ENCODE measurements around the gene BBOX1.

The BBOX1 gene

DNA sequence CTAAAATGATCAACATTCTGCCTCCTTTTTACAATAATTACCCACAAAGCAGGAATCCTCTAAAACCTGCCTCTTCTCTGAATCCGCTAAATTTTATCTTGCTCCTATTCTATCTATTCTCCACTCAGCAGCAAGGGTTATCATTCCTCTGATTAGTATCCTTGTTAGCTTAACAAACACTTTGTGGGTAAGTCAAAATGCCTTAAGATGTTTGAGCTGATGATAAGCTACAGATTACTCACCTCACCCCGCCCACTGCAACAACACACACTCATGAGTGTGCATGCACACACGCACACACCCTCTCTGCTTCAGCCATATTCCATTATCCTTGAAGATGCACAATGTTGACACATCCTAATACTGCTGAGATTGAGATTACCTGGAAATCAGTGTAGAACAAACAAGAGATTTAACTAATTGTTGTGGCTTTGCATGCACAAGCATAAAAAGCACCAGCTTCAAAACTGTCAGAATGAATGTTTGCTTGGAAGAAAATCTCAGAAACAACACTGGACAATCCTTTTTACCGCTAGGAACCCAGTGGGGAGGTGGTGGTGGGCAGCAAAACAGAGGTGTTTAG, 130.9 kb downstream of the BBOX1 start:
- TF ChIP-seq, protein P1, sequence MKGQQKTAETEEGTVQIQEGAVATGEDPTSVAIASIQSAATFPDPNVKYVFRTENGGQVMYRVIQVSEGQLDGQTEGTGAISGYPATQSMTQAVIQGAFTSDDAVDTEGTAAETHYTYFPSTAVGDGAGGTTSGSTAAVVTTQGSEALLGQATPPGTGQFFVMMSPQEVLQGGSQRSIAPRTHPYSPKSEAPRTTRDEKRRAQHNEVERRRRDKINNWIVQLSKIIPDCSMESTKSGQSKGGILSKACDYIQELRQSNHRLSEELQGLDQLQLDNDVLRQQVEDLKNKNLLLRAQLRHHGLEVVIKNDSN (IDR thresholded peaks at IDR 0.05) = no peak
- no peak for TF ChIP-seq CEBPB (IDR thresholded peaks at IDR 0.05)
- TF ChIP-seq TEAD4 (IDR thresholded peaks at IDR 0.05) = no peak
- no peak for TF ChIP-seq FOXM1 (IDR thresholded peaks at IDR 0.05; ENCODE audit: borderline replicate concordance, low read depth)
- TF ChIP-seq EGR1 (IDR thresholded peaks at IDR 0.05) = no peak
- TF ChIP-seq TAF1 (IDR thresholded peaks at IDR 0.05; ENCODE audit: low read depth) = no peak
- TF ChIP-seq CREB1 (IDR thresholded peaks at IDR 0.05; ENCODE audit: low read depth) = no peak
- TF ChIP-seq TCF12 (IDR thresholded peaks at IDR 0.05; ENCODE audit: low read depth) = no peak

- TF ChIP-seq TAF1 (IDR thresholded peaks at IDR 0.05; ENCODE audit: low read depth) (no peak), CREB1 (IDR thresholded peaks at IDR 0.05; ENCODE audit: low read depth) (no peak), REST (IDR thresholded peaks at IDR 0.05; ENCODE audit: low read depth) (no peak), TEAD4 (IDR thresholded peaks at IDR 0.05) (no peak)
Measured at GRCh38 chr11:27173545-27173944, 132.9 kb downstream of the BBOX1 start.

DNA sequence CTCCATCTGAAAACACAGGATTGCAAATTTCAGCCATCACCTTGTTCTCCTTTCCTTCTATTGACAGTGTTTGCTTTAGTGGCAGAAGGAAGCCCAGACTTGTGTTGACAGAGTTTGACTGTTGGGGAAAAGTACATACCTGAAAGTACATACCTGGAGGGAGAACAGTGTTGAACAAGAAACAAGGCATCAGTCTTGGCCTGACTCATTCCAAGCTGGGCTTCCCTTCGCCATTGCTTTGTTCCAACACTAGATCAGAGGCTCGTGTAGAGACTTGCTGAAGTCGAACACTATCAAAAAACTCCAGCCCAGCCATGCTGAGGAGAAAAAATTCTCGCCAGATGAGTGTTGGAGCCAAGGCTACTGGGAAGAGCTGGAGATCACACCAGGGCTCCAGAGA, 133.4 kb downstream of the BBOX1 start:
- TF ChIP-seq ZBTB7A (IDR thresholded peaks at IDR 0.05; ENCODE audit: low read depth) (no peak), TCF12 (IDR thresholded peaks at IDR 0.05; ENCODE audit: low read depth) (no peak), TEAD4 (IDR thresholded peaks at IDR 0.05) (no peak), CEBPB (IDR thresholded peaks at IDR 0.05) (no peak), RAD21 (IDR thresholded peaks at IDR 0.05; ENCODE audit: low read depth) (no peak), REST (IDR thresholded peaks at IDR 0.05; ENCODE audit: low read depth) (no peak), NFIC (IDR thresholded peaks at IDR 0.05) (no peak), YY1 (IDR thresholded peaks at IDR 0.05; ENCODE audit: low read depth) (no peak), CREB1 (IDR thresholded peaks at IDR 0.05; ENCODE audit: low read depth) (no peak), TAF1 (IDR thresholded peaks at IDR 0.05; ENCODE audit: low read depth) (no peak), EGR1 (IDR thresholded peaks at IDR 0.05) (no peak)
- TF ChIP-seq, protein P1 (IDR thresholded peaks at IDR 0.05) = no peak

GRCh38 chr11:27174672-27175210, 134.1 kb downstream of the BBOX1 start:
- TF ChIP-seq, protein P2, sequence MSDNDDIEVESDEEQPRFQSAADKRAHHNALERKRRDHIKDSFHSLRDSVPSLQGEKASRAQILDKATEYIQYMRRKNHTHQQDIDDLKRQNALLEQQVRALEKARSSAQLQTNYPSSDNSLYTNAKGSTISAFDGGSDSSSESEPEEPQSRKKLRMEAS (IDR thresholded peaks at IDR 0.05) = no peak
- no peak for TF ChIP-seq NFIC (IDR thresholded peaks at IDR 0.05)
- no peak for TF ChIP-seq CREB1 (IDR thresholded peaks at IDR 0.05; ENCODE audit: low read depth)
- TF ChIP-seq TAF1 (IDR thresholded peaks at IDR 0.05; ENCODE audit: low read depth) = no peak
- no peak for TF ChIP-seq REST (IDR thresholded peaks at IDR 0.05; ENCODE audit: low read depth)
- TF ChIP-seq RAD21 (IDR thresholded peaks at IDR 0.05; ENCODE audit: low read depth) = no peak
- TF ChIP-seq YY1 (IDR thresholded peaks at IDR 0.05; ENCODE audit: low read depth) = no peak
- TF ChIP-seq, protein P1 (IDR thresholded peaks at IDR 0.05) = no peak
- no peak for TF ChIP-seq EP300 (IDR thresholded peaks at IDR 0.05; ENCODE audit: borderline replicate concordance)
- TF ChIP-seq FOXM1 (IDR thresholded peaks at IDR 0.05; ENCODE audit: borderline replicate concordance, low read depth) = no peak
- no peak for TF ChIP-seq TEAD4 (IDR thresholded peaks at IDR 0.05)
- TF ChIP-seq ZBTB7A (IDR thresholded peaks at IDR 0.05; ENCODE audit: low read depth) = no peak
- no peak for TF ChIP-seq CEBPB (IDR thresholded peaks at IDR 0.05)
- no peak for TF ChIP-seq EGR1 (IDR thresholded peaks at IDR 0.05)
- TF ChIP-seq TCF12 (IDR thresholded peaks at IDR 0.05; ENCODE audit: low read depth) = no peak

All from Ishikawa (cell line).